Activated T-cell treated with anti-CD3 and anti-CD28 coated beads, Interleukin-2, amount 50 U/mL, for 24 hours (primary cell): ENCODE measurements around the gene UROD.
A peak's percentile ranks its signal among the peaks of the same experiment; 100 is the strongest.
"Not testable (repeated sequence)": the region's sequence is repeated elsewhere in the genome, so short reads cannot be mapped to it uniquely, and the experiment has no call there.

Source experiments
- DNase-seq: peaks from one replicate; pipeline ENCODE4 v3.0.0-alpha.2; 2020
- H3K27ac Mint-ChIP-seq: 2 replicates; pipeline ENCODE4 v1.8.0; 2020; ENCODE audit warnings: mild to moderate bottlenecking, mixed read lengths
- H3K27me3 Mint-ChIP-seq: 2 replicates; pipeline ENCODE4 v1.8.0; 2020; ENCODE audit warnings: mixed read lengths
- H3K36me3 Mint-ChIP-seq: 2 replicates; pipeline ENCODE4 v1.8.0; 2020; ENCODE audit warnings: low read depth, mixed read lengths
- H3K4me1 Mint-ChIP-seq: 2 replicates; pipeline ENCODE4 v1.8.0; 2020; ENCODE audit warnings: low read depth, mixed read lengths
- H3K4me3 Mint-ChIP-seq: 2 replicates; pipeline ENCODE4 v1.8.0; 2020; ENCODE audit warnings: mild to moderate bottlenecking, moderate library complexity, mixed read lengths
- H3K9me3 Mint-ChIP-seq: 2 replicates; pipeline ENCODE4 v1.8.0; 2020; ENCODE audit warnings: mixed read lengths

Gene UROD

DNA sequence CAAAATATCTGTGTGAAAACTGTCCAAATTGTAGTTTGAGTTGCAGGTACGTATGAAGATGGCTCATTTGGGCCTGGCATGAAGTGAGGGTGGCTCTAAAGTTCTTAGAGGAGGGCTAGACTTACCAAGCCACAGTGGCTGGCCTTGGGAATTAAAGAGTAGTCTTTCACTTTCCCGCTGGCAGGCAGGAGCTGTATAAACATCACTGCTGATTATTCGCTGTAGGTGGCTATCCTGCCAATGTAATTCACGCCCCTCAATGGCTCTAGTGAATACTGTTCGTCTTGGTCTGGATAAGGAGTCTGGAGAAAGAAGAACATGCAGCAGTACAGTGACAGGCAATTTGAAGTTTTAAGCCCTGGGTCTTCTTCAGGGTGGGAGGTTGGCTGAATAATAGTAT lies 31.0 kb downstream of the UROD start:
- no peaks in the 10 kb centered on the region for H3K9me3 Mint-ChIP-seq
- H3K36me3 Mint-ChIP-seq: no peaks in the 10 kb centered on the region
- DNase-seq: no peak
- H3K27ac Mint-ChIP-seq: no peak overlapping the region
- no peaks in the 10 kb centered on the region for H3K27me3 Mint-ChIP-seq
- H3K4me1 Mint-ChIP-seq: no peaks in the 10 kb centered on the region
- H3K4me3 Mint-ChIP-seq: no peak overlapping the region

DNA sequence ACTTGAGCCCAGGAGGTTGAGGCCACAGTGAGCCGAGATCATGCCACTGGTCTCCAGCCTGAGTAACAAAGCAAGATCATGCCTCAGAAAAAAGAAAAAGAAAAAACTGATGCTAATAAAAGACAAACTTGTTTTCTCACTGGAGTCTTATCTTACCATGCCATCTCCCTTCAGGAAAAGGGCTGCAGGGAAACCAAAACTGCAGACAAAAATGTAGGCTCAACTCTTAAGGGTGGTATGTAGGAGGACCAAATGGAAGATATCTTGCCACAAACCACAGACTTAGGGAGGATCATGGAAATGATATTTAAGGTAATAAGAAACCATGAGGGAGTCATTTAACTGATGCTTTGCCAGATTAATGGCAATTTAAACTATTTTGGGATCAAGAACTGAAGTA lies 32.9 kb downstream of the UROD start:
- H3K4me3 Mint-ChIP-seq: no peak overlapping the region
- H3K9me3 Mint-ChIP-seq: no peaks in the 10 kb centered on the region
- no peaks in the 10 kb centered on the region for H3K4me1 Mint-ChIP-seq
- no peak for DNase-seq
- no peaks in the 10 kb centered on the region for H3K36me3 Mint-ChIP-seq
- no peaks in the 10 kb centered on the region for H3K27me3 Mint-ChIP-seq
- H3K27ac Mint-ChIP-seq: no peak overlapping the region

DNA sequence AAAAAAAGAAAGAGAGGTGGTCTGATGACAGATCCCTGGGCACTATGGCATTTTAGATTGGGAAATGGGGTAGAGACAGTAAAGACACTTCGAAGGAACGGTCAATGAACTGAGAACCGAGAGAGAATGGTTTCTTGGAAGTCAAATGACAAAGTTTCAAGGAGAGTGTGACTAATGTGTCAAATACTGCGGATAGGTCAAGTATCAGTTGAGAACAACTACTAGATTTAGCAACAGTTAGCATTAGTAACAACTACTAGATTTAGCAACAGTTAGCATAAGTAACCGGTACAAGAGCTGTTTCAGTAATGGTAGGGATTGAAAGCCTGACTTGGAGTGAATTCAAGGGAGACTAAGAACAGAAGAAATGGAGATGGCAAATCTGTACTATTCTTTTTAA lies 35.0 kb downstream of the UROD start:
- Mint-ChIP-seq H3K36me3 (no peaks in the 10 kb centered on the region), H3K27ac (no peak overlapping the region), H3K9me3 (no peaks in the 10 kb centered on the region), H3K4me3 (no peak overlapping the region), H3K27me3 (no peaks in the 10 kb centered on the region), H3K4me1 (peaks cover 14% of the 10 kb centered on the region)
- DNase-seq: no peak

DNA sequence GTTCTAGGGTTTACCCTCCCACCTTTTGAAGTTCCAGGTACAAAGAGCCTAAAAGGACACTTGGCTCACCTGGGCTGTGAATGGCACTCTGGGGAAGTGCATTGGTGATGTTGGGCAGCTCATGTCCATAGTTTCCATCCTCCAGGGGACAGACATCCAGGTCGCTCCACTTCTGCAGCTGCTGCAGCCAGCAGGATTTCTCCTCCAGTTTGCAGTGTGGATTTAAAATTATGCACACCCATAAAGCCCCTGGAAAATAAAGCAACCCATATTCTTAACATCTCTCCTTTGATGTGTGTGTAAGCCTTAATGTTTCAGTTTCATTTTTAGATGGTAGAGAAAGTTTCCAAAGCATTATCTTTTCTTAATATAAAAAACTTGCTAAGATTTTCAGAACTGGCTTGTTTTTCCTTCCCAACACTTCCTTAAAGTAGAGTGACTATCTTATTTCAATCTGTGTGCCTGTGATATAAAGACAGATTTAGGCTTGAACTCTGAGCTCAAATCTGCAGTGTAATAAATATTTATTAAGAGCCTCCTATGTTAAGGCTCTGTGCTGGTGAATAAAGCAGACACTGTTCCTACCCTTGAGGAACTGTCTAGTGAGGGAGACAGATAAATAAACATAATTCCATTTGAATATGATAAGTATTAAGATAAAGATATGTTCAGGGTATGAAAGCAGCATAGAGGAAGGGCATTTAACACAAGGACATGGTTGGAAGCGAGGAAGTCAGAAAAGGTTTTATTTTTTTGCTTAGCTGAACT lies 39.1 kb downstream of the UROD start:
- Mint-ChIP-seq H3K4me1 (peaks cover 14% of the 10 kb centered on the region), H3K9me3 (no peaks in the 10 kb centered on the region), H3K27ac (peak overlapping the region; percentile 70), H3K4me3 (peak overlapping the region; percentile 5), H3K36me3 (no peaks in the 10 kb centered on the region), H3K27me3 (no peaks in the 10 kb centered on the region)
- DNase-seq: peak; percentile 42

DNA sequence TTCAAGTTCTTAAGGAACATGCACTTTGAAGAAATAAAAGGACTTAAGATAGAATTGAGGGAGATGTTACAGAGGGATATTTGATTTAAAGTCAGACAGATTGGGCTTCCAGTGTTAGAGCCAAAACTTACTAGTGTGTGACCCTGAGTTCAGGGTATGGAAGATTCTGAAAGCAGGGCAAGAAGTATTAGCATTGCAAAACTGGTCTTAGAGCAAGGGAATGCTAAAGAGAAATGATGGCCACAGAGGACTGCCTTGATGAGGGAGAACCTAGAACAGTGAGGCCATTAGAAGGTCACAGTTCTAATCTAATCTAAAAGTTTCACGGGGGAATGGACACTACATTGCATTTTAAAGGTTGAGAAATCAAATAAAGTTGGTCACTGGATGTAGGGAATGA lies 45.5 kb downstream of the UROD start:
- DNase-seq: no peak
- no peak overlapping the region for H3K27ac Mint-ChIP-seq
- H3K9me3 Mint-ChIP-seq: no peaks in the 10 kb centered on the region
- no peak overlapping the region for H3K4me3 Mint-ChIP-seq
- H3K27me3 Mint-ChIP-seq: no peaks in the 10 kb centered on the region
- H3K4me1 Mint-ChIP-seq: peaks cover 2% of the 10 kb centered on the region
- H3K36me3 Mint-ChIP-seq: no peaks in the 10 kb centered on the region

DNA sequence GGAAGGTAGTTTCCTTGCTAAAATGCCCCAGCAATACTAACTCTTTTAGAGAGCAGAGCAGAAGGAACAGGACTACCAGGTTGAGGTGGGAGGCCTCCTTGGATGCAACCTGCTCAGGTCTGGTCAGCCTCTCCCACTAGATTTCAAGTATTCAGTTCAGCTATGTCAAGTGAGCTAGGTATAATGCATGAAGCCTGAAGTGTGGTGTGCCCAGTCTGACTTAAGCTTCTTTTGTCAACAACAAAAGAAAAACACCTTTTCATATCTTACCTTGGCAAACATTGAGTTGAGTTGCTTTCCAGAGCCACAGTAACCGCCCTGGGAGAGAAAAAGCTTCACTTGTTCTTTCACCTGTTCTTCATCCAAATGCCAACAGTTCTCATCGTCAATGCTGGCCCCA lies 47.8 kb downstream of the UROD start:
- Mint-ChIP-seq H3K4me3 (no peak overlapping the region), H3K4me1 (peaks cover 2% of the 10 kb centered on the region), H3K9me3 (no peaks in the 10 kb centered on the region), H3K27ac (no peak overlapping the region), H3K27me3 (no peaks in the 10 kb centered on the region), H3K36me3 (no peaks in the 10 kb centered on the region)
- no peak for DNase-seq

DNA sequence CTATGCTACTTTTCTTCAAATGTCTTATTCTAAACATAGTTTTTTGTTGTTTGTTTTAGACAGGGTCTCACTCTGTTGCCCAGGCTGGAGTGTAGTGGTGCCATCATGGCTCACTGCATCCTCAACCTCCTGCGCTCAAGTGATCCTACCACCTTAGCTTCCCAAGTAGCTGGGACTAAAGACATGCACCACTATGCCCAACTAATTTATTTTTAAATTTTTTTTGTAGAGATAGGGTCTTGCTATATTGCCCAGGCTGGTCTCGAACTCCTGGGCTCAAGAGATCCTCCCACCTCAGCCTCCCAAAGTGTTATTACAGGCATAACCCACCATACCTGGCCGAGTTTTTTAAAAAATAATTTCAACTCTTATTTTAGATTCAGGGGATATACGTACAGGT lies 50.4 kb downstream of the UROD start:
- not testable (repeated sequence) for H3K4me3 Mint-ChIP-seq, H3K27ac Mint-ChIP-seq, H3K9me3 Mint-ChIP-seq, DNase-seq, H3K27me3 Mint-ChIP-seq, H3K4me1 Mint-ChIP-seq, H3K36me3 Mint-ChIP-seq

DNA sequence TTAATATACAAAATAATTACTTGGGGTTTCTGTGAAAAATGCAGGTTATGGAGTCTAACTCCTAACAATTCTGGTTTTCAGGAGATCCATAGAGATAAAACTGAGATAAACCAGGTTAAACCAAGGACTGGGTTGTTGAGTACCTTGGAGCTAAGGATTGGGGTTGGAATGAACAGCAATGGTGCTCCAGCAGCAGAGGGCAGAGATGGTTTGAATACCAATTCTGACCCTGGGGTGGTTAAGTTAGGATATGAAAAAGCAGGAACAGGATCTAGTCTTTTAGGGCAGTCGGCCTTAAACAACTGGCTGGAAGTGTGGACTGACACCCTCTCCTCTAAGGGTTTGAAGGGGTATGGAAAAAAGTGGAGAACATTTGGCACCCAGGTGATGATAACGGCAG lies 53.0 kb downstream of the UROD start:
- no peaks in the 10 kb centered on the region for H3K9me3 Mint-ChIP-seq
- no peaks in the 10 kb centered on the region for H3K36me3 Mint-ChIP-seq
- H3K27me3 Mint-ChIP-seq: no peaks in the 10 kb centered on the region
- DNase-seq: no peak
- H3K4me3 Mint-ChIP-seq: no peak overlapping the region
- no peaks in the 10 kb centered on the region for H3K4me1 Mint-ChIP-seq
- no peak overlapping the region for H3K27ac Mint-ChIP-seq
